Mammary epithelial cell (primary cell): ENCODE data around the gene POP7.

ENCODE experiments used
- EZH2 ChIP-seq: IDR thresholded peaks from 2 replicates; pipeline ENCODE4 v1.6.1; 2012; ENCODE audit warnings: low read length, inconsistent platforms, borderline replicate concordance
- TF ChIP-seq, protein P1 (sequence below), 2 donors: IDR thresholded peaks in 1 of 2; conservative IDR thresholded peaks in 1 of 2; 2 replicates each; pipeline ENCODE4 v1.5.1; 2011 to 2012; ENCODE audit warnings: inconsistent platforms in 2 of 2, low read length in 2 of 2, mild to moderate bottlenecking in 2 of 2, control low read depth in 1 of 2, low read depth in 1 of 2; ENCODE audit not compliant: insufficient read depth in 1 of 2; ENCODE audit errors: extremely low read depth in 1 of 2

DNA sequence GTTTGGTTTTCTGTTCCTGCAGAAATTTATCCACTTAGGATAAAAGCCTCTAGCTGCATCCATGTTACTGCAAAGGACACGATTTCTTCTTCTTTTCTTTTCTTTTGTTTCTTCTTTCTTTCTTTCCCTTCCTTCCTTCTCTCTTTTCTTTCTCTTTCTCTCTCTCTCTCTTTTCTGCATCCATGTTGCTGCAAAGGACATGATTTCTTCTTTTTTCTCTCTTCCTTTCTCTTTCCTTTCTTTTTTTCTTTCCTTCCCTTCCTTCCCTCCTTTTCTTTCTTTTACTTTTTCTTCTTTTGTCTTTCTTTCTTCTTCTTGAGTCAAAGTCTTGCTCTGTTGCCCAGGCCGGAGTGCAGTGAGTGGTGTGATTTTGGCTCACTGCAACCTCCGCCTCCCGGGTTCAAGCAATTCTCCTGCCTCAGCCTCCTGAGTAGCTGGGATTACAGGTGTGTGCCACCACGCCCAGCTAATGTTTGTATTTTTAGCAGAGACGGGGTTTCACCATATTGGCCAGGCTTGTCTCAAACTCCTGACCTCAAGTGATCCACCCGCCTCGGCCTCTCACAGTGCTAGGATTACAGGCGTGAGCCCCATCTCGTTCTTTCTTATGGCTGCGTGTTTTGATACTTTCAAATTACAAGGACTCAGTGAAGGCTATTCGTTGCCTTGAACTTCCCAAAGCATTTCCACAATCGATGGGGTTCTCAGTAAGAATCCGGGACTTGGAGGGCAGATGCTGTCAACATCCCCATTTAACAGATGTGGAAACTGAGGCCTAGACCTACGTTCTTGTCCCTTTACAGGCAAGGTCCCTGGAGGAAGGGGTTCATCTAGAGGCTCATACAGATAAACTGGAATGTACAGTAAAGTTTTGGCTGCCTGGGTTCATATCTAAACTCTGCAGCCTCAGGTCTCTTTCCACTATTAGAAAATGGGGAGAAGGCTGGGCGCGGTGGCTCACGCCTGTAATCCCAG is 34.3 kb upstream of the POP7 start:
- TF ChIP-seq, protein P1, sequence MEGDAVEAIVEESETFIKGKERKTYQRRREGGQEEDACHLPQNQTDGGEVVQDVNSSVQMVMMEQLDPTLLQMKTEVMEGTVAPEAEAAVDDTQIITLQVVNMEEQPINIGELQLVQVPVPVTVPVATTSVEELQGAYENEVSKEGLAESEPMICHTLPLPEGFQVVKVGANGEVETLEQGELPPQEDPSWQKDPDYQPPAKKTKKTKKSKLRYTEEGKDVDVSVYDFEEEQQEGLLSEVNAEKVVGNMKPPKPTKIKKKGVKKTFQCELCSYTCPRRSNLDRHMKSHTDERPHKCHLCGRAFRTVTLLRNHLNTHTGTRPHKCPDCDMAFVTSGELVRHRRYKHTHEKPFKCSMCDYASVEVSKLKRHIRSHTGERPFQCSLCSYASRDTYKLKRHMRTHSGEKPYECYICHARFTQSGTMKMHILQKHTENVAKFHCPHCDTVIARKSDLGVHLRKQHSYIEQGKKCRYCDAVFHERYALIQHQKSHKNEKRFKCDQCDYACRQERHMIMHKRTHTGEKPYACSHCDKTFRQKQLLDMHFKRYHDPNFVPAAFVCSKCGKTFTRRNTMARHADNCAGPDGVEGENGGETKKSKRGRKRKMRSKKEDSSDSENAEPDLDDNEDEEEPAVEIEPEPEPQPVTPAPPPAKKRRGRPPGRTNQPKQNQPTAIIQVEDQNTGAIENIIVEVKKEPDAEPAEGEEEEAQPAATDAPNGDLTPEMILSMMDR (conservative IDR thresholded peaks at IDR 0.05 in 1 of 2, IDR thresholded peaks at IDR 0.05 in 1 of 2; ENCODE audit: extremely low read depth in 1 of 2, insufficient read depth in 1 of 2, low read depth in 1 of 2, low read length in 2 of 2): no peak
- TF ChIP-seq EZH2: no peak
